GM10847 (cell line): ENCODE data around the gene CNTN1.

Experiments
- POLR2A ChIP-seq: IDR thresholded peaks from 2 replicates; pipeline ENCODE4 v1.6.1; 2011; ENCODE audit not compliant: insufficient read length; ENCODE audit errors: extremely low read depth

CNTN1 gene

GRCh38 chr12:40792792-40793386, 100.7 kb downstream of the CNTN1 start:
- no peak for TF ChIP-seq POLR2A

GRCh38 chr12:40793471-40793870, 101.2 kb downstream of the CNTN1 start:
- no peak for TF ChIP-seq POLR2A

GRCh38 chr12:40794087-40794486, 101.8 kb downstream of the CNTN1 start:
- no peak for TF ChIP-seq POLR2A

GRCh38 chr12:40801082-40801481, 108.8 kb downstream of the CNTN1 start:
- no peak for TF ChIP-seq POLR2A

- no peak for TF ChIP-seq POLR2A
Observed at GRCh38 chr12:40801861-40802260, 109.6 kb downstream of the CNTN1 start.

GRCh38 chr12:40802656-40803055, 110.4 kb downstream of the CNTN1 start:
- TF ChIP-seq POLR2A, result no peak

- TF ChIP-seq POLR2A, result no peak
Observed at GRCh38 chr12:40819436-40820108, 127.3 kb downstream of the CNTN1 start.

- no peak for TF ChIP-seq POLR2A
Observed at GRCh38 chr12:40820794-40821484, 128.7 kb downstream of the CNTN1 start.

GRCh38 chr12:40825156-40825555, 132.9 kb downstream of the CNTN1 start:
- no peak for TF ChIP-seq POLR2A

- no peak for TF ChIP-seq POLR2A
Observed at GRCh38 chr12:40827683-40828592, 135.7 kb downstream of the CNTN1 start.

GRCh38 chr12:40828593-40828990, 136.4 kb downstream of the CNTN1 start:
- no peak for TF ChIP-seq POLR2A

- TF ChIP-seq POLR2A, result no peak
Observed at GRCh38 chr12:40829738-40830144, 137.5 kb downstream of the CNTN1 start.

- TF ChIP-seq POLR2A, result no peak
Observed at GRCh38 chr12:40831916-40832315, 139.7 kb downstream of the CNTN1 start.

GRCh38 chr12:40832668-40833067, 140.4 kb downstream of the CNTN1 start:
- TF ChIP-seq POLR2A, result no peak

- TF ChIP-seq POLR2A, result no peak
Observed at GRCh38 chr12:40833818-40834217, 141.6 kb downstream of the CNTN1 start.
